Endothelial cell of umbilical vein (primary cell): ENCODE results near the gene KRT82.

ENCODE experiments used
- CTCF ChIP-seq, 2 donors: IDR thresholded peaks; 1 replicate in 1 of 2; 2 replicates in 1 of 2; pipeline ENCODE4 v1.5.1; 2011; ENCODE audit warnings: low read length in 2 of 2, mild to moderate bottlenecking in 2 of 2, moderate library complexity in 2 of 2, control low read depth in 1 of 2, inconsistent platforms in 1 of 2, low read depth in 1 of 2; ENCODE audit not compliant: insufficient read depth in 1 of 2; ENCODE audit errors: extremely low read depth in 1 of 2
- MAX ChIP-seq: IDR thresholded peaks from 2 replicates; pipeline ENCODE4 v1.6.1; 2011; ENCODE audit not compliant: insufficient read depth, insufficient read length
- POLR2A ChIP-seq: IDR thresholded peaks from 2 replicates; pipeline ENCODE4 v1.6.1; 2012; ENCODE audit warnings: low read depth, mild to moderate bottlenecking, control low read depth, low read length

DNA sequence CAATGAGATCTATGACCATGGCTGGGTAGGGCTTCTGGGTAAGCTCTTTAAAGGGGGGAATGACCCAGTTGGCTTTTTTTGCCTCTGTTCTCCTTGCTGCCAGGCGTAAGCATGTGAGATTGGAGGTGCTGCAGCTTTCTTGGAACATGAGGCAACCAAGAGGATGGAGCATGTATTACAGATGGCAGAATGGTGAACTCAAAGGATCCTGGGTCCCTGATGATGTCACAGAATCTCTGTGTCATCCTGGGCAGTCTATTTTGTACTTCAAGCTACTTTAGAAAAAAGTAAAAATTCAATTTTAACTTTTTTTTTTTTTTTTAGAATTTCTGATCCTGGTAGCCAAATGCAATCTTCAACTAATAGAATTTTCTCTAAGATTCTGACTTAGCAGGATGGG, 8.0 kb downstream of the KRT82 start:
- TF ChIP-seq CTCF (IDR thresholded peaks at IDR 0.05; ENCODE audit: extremely low read depth in 1 of 2, insufficient read depth in 1 of 2, low read depth in 1 of 2, low read length in 2 of 2) (no peak), MAX (no peak), POLR2A (no peak)
